GM18517 (cell line): ENCODE data around the gene LCN12.

ENCODE experiments used
- ATAC-seq: cut with Tn5 transposase; IDR thresholded peaks from one replicate; pipeline ENCODE4 v1.9.1; 2021; ENCODE audit warnings: mild to moderate bottlenecking, moderate library complexity; ENCODE audit not compliant: unreplicated experiment

LCN12 gene

DNA sequence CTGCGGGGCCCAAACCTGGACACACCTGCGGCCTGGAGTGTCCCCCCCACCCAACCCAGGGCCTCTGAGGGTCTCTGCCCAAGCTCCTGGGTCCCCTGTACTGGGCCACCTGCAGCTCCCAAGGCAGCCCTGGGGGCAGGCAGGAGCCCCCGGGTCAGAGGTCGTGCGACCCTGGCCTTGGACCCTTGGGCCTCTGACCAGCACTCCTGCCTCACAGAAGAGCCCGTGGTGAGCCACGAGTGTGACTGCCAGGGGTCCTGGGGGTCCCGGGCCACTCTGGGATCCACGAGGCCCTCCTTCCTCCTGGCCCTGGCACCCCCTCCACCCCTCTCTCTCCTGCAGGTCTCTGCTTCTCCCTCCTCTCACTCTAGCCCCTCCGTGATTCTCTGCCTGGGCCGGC lies 20.3 kb downstream of the LCN12 start:
- no peak for ATAC-seq

DNA sequence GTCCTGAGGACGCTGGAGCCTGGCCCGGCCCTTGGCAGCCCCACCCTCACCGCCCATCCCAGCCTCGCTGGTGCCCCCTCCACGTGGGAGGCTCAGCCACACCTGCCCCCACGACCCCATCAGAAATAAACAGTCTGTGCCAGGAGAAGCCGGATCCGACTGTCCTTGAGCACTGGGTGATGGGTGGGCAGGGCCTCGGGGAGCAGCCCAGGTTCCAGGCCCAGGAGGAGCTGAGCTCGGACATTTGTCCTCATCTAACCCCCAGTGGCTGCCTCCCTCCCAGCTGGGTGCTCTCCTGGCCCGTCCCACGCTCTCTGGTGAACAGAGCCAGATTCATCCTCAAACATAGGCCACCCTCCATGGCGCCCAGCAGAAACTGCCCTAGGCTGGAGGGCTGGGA lies 20.7 kb downstream of the LCN12 start:
- ATAC-seq: no peak

DNA sequence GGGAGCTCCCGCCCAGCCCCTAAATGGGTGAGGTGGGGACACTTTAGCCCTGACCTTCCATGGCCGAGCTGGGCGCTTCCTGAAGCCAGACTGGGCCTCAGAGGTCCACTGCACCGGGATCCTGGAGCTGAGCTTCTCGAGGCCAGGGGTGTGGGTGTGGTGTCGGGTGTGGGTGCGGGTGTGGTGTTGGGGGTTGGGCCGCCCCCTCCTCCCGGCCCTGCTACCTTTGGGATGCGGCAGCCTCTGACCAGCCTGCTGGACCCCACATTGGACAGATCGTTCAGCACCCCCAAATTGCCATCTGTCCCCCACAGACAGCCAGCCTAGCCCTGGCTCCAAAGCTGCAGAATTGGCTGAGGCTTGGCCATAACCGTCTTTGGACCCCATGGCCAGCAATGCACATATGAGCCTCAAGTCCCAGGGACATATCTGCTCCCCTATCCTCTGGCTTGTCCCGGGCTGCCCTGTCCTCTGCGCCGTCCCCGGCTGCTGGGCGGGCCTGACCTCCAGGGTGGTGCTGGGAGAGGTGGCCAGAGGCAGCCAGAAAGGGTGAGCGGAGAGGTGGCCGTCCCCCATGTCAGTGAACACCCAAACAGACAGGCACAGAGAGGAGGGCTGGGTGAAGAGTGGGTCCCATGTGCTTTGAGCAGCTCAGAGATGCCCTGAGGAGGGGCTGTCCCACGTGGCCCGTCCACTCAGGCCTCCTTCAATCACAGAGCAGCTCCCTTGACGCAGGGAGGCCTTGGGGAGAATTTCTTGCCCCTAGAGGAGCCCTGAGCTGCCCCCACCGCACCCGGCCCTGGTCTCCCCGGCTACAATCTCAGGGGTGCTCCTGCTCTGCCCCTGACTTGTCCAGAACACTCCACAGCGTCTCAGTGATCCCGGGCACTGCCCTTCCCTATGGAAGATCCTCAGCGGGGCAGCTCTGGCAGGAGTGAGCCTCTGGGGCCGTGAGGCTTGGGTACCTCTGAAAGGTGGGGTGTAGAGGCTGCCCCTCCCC lies 21.8 kb downstream of the LCN12 start:
- no peak for ATAC-seq

DNA sequence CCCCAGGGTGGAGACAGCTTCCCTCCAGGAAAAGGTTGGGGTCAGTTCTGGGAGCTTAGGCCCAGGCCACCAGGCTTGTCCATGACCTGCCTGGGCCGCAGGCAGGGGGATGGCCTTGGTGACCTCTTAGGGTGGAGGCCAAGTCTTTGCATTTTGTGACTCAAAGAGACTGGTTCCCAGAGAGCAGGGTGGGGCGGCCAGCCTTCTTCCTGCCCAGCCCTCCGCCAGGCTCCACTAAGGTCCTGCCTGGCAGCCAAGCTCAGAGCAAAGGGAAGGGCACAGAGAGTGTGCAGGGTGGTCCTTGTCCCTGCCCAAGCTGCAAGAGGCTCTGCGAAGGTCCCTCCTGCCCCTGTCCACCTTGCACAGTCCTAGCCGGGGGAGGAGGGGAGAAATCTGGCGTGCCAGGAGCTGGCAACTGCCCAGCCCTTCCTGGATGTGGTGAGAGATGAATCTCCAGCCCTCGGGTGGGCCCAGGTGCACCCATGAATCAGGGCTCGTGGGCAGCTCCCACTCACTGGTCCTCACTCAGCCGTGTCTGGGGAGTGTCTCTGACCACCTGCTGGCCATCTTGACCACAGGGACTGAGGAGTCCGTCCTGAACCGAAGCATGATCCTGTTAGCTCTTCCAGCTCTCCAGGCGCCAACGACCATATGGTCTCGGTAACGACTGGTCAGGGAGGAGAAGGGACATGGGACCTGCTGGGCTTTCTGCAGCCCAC lies 22.9 kb downstream of the LCN12 start:
- no peak for ATAC-seq

DNA sequence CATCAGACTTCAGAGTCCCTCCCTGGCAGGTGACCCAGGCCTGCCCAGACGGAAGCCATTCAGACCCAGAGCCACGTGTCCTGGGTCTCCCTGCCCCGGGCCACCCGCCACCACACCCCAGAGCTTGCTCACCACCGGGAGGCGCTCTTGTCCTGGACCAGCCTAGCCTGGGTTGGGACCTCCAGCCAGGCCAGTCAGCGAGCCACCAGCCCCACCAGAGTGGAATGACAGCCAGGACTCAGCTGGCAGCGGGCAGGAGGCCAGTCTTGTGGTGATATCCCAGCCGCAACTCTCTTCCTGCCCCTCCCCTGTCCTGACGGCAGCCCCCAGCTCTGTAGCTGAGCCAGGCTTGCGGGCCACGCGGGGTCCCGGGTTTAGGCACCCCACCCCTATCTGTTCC lies 23.6 kb downstream of the LCN12 start:
- no peak for ATAC-seq

DNA sequence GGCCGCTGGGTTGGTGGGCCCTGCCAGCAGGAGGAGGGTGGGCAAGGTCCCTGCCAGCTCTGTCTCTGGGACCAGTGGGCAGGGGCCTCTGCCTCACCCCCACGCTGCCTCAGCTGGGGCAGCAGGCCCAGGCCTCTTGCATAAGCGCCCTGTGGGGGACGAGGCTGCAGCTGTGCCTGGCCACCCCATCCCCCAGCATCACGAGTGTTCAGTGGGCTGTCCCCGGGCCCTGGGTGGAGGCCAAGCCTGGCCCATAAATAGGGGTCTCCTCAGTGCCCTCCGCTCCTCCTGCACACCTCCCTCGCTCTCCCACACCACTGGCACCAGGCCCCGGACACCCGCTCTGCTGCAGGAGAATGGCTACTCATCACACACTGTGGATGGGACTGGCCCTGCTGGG lies 25.1 kb downstream of the LCN12 start, which contains the start of gene PTGDS:
TSS of gene PTGDS (plus strand) at position 282 of the 400 bp plus-strand sequence. CDS start at position 357, 75 bp downstream.
- ATAC-seq: no peak

DNA sequence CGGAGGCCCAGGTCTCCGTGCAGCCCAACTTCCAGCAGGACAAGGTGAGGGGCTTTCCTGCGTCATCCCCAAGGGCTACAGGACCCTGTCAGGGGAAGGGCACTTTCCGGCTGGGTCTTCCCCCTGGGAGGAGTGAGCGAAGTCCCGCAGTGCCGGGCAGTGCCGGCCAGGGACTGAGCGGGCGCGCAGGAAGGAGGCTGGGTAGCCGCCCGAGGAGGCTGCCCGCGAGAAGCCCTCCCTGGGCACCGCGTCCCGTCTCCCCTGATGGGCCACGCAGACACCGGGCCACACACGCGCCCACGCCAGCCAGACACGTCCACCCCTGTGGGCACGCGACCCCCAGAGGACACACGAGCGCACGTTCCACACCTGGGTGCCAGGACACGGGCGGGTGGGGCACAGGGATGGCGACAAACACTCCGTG lies 25.6 kb downstream of the LCN12 start:
- no peak for ATAC-seq

DNA sequence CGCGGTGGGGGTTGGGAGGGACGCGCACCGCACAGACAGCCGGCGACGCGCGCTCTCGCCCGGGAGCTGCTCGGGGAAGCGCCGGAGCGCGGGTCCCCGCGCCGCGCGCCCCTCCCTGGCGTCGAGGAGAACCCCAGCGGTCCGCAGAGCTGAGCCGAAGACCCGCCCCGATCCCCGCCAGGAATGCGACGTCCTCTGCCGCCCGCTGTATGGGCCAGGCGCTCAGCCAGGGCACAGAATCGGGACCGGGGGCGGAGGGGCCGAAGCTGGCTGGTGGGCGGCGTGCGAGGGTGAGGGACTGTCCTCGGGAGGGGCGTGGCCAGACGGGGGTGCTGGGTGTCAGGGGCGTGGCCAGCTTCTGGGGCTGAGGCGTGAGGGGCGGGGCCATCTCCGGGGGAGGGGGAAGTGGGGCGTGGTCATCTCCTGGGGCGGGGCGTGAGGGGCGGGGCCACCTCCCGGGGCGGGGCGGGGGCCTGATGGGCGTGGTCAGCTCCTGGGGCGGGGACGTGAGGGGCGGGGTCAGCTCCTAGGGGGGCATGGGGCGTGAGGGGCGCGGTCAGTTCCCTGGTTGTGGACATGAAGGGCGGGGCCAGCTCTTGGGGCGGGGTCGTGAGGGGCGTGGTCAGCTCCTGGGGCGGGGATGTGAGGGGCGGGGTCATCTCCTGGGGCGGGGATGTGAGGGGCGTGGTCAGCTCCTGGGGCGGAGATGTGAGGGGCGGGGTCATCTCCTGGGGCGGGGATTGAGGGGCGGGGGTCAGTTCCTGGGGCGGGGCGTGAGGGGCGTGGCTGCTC lies 26.2 kb downstream of the LCN12 start:
- no peak for ATAC-seq

DNA sequence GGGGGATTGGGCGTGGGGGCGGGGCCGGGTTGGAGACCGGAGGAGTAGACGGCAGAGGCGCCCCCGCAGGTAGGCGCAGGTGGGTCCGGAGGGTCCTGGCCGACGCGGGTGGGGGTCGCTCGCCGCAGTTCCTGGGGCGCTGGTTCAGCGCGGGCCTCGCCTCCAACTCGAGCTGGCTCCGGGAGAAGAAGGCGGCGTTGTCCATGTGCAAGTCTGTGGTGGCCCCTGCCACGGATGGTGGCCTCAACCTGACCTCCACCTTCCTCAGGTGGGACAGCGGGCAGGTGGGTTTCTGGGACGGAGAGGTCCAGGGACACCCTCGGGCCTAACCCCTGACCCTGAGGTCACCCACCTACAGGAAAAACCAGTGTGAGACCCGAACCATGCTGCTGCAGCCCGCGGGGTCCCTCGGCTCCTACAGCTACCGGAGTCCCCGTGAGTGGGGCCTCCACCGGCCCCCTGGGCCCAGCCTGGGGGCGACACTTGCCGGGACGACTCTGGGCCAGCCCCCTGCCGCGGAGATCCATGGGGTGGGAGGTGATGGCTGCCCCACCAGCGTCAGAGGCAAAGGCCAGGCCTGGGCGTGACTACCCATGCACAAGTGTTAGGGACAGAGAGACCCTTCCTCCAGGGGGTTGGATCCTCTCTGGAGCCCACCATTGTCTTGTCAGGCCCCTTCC lies 26.9 kb downstream of the LCN12 start:
- no peak for ATAC-seq

DNA sequence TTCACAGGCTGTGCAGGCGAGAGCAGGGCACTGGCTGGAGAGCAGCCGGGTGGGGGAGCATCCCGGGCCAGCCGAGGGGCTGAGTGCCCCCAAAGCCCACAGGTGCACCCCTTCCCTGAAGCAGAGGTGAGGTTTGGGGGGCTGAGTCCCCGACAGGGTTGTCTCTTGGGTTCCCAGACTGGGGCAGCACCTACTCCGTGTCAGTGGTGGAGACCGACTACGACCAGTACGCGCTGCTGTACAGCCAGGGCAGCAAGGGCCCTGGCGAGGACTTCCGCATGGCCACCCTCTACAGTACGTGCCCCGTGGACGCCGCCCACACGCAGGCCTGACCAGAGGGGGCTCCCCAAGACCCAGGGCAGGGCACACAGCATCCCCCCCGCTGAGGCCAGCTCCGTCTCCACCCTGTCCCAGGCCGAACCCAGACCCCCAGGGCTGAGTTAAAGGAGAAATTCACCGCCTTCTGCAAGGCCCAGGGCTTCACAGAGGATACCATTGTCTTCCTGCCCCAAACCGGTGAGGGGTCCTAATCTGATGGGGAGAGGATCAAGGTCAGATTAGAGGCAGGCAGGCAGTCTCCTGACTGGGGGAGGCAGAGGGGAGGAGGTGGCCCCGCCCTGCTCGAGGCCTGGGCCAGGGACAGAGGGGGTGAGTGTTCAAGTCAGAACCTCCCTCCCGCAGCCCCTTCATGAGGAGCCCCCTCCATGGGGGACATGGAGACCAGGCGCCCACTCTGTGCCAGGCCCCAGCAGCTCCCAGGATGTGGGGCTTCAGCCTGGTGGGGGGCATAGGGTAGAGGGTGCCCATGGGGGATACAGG lies 27.9 kb downstream of the LCN12 start:
- ATAC-seq: no peak

DNA sequence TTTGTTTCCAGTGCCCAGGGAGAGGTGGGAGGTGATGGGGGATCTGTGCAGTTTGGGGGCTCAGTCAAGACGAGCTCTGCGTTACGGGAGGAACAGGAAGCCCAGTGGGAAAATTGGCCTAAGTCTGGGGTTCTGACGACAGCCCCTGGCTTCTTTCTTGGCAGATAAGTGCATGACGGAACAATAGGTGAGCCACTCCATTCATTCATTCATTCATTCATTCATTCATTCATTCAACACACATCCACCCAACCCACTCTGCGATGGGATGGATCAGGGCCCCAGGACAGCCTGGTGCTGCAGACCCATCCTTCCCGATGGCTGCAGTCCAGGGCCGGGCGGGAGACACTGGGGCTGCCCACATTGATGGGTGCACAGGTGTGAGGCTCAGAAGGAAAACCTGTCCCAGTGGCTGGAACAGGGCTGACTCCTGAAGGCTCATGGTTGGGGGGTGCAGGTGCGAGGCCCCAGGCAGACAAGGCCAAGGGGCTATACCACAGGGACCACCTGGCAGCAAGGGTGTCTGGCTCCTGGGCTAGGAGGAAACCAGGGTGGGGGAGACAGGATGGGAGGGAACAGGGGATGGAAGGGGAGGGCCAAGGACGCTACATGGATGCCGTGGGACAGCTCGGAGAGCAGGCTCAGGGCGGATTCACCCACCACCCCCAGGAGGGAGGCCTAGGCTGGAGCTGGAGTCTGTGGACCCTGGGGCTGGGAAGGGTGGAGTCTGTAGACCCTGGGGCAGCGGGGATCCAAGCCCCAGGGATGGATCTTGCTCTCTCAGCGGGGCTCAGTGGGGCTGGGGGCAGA lies 28.8 kb downstream of the LCN12 start:
- ATAC-seq: no peak

DNA sequence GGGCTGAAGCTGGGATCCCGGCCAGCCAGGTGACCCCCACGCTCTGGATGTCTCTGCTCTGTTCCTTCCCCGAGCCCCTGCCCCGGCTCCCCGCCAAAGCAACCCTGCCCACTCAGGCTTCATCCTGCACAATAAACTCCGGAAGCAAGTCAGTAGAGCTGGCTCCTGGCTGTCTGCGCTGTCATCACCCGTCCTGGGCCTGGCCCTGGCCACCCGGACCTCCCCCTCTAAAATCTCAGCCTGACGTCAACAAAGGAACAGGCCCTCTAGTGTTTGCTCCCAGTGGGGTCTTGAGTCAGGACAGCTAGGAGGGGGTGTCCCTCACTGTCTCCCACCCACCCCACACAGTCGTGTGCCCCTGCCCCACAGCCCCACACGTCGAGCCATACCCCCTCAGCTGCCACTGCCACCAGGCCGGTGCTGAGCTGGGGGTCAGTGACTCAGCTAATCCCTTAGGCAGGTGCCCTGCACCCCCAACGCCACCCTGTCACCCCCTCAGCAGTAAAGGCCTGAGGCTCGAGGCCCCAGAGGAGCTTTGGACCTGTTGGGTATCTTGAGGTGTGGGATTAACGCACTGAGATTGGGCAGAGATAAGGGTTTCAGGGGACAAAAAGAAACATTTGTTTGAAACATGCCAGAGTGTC lies 29.6 kb downstream of the LCN12 start:
- no peak for ATAC-seq

DNA sequence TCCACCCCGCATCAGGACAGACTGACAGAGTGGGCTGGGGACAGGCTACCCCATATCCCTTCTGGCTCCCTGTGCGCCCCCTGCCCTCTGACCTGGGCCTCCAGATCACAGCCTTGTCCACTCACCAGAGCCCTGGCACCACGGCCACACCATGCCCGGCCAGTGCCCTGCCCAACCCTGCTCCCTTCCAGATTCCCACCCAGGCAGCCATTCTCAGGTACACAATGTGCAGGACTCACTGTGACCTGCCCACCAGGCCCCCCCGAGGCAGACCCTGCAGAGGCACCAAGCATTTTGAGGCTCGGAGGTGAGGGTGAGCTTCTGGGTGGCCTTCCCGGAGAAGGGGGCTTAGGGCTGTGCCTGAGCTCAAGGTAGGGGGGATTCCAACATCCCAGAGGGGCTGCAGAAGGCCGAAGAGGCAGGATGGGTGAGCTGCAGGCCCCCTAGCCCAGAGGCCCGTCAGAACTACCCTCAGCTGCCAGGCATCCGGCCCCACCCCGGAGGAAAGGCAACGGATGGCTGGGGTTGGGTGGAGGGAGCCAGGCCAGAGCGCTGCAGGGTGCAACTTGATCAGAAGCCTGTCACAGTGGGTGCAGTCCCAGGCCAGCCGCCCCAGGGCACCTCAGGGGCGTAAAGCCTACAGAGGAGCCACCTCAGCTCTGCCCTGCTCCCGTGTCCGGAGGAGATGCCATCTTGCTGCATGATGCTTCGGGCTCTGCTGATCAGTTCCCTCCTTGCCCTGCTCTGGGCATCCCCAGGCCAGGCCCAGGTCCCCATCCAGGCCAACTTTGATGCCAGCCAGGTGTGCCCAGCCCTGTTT lies 30.4 kb downstream of the LCN12 start, which contains the start of gene LCNL1:
TSS of gene LCNL1 (plus strand) at position 762 of the 820 bp plus-strand sequence. CDS start 594 bp downstream, outside the sequence.
- ATAC-seq: no peak

DNA sequence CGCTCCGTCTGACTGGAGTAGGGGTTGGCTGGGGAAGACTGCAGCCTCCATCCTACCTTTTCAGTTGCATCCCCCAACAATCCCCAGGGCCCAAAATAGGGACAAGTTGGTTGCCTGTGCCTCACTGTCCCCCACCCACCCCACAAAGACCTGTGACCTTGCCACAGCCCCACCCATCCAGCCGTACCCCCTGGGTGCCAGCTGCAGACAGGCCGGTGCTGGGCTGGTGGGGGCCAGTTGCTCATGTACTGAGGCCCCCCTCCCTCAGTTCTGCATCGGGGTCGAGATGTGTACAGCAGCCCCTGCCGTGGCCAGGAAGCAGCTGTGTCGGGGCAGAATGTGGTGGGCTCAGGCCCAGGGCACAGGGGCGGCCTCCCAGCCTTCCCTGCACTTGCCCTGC lies 31.1 kb downstream of the LCN12 start:
- ATAC-seq: no peak

DNA sequence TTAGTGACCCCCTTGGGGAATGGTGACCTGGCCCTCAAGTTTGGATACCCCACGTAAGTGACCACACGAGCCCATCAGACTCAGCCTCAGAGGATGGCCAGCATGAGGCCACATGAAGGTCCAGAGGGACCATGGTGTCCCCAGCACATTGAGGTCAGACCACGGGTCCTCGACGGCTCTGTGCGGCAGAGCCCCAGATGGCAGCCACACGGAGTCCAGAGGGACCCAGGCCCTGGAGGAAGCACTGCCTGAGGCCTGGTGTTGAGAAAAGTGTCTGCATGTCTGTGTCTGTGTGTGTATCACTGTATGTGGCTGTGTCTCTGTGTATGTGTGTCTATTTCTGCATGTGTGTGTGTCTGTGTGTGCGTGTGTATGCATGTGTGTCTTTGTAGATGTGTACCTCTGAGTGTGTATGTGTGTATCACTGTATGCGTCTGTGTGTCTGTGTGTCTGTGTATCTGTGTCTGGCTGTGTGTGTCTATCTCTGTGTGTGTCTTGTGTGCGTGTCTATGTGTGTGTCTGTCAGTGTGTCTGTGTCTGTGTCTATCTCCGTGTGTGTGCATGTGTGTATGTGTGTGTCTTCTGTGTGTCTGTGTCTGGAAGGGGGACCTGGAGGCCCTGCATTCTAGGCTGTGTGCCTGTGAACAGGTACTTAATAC lies 31.7 kb downstream of the LCN12 start:
- ATAC-seq: no peak

DNA sequence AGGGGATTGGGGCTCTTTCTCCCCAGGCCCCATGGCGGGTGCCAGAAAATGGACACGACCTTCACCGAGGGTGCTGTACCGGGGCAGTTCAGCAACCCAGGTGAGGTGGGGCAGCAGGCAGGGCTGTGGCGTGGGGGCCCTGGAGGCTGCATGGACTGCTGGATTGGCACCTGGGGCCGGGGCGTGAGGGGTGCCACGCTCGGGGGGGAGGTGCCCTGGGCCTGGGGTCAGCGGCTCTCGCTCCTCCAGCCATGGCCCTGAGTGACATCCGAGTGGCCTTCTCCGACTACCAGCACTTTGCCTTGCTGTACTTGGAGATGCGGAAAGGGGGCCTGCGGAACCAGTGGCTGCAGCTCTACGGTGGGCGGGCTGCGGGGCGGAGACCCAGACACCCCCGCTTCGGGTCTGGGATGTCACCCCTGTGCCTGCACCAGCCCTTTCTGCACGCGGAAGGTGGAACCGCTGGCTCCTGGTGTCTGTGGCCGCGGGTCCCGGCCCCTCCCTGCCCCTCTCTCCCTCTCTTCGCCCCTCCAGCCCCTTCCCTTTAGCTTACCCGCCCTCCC lies 32.5 kb downstream of the LCN12 start:
- no peak for ATAC-seq
